Prostate gland (tissue), 2 donors: ENCODE results near the gene VAMP2. TPM values are rescaled to one million over a fixed set of nuclear protein-coding genes. Genes with fewer than 3 reads are reported as not detected.
A peak's percentile ranks its signal among the peaks of the same experiment; 100 is the strongest.

Experiments used
- DNase-seq: peaks from one replicate; pipeline ENCODE4 v3.0.0-alpha.2; 2019; ENCODE audit warnings: low spot score
- H3K27ac ChIP-seq, 2 donors: fragments of 200-600 bp; sonication (generic); 2 replicates each; pipeline ENCODE4 v1.5.1; 2017 to 2019
- H3K27me3 ChIP-seq: fragments of 200-600 bp; sonication (generic); replicated peaks from 2 replicates; pipeline ENCODE4 v1.5.1; 2019; ENCODE audit not compliant: insufficient read depth
- H3K36me3 ChIP-seq, 2 donors: fragments of 200-600 bp; sonication (generic); 1 replicate in 1 of 2; 2 replicates in 1 of 2; pipeline versions ENCODE4 v1.5.1 to v1.8.1; 2017 to 2019
- H3K4me1 ChIP-seq: fragments of 200-600 bp; sonication (generic); replicated peaks from 2 replicates; pipeline ENCODE4 v1.5.1; 2019
- H3K4me3 ChIP-seq, 2 donors: fragments of 200-600 bp; sonication (generic); 2 replicates each; pipeline ENCODE4 v1.5.1; 2017 to 2019
- H3K9me3 ChIP-seq: fragments of 200-600 bp; sonication (generic); 2 replicates; pipeline ENCODE4 v1.5.1; 2017
- POLR2A ChIP-seq: fragments of 450-650 bp; IDR thresholded peaks from one replicate; pipeline ENCODE4 v1.6.1; 2016; ENCODE audit warnings: antibody characterized with exemption, mild to moderate bottlenecking
- POLR2AphosphoS5 ChIP-seq: sonication (generic); formaldehyde crosslinking; IDR thresholded peaks from one replicate; pipeline ENCODE4 v1.6.1; 2017; ENCODE audit warnings: antibody characterized with exemption
- WGBS: methylation state at CpG from one replicate; pipeline ENCODE4 v1.1.5; 2018; 5-methylcytosine and 5-hydroxymethylcytosine counted together
- intact Hi-C: fragments of 100-400 bp; cut with DNase I; formaldehyde crosslinking; loops from one replicate; pipeline ENCODE4 v1.14.2; 2022
- total RNA-seq, 2 donors: library from RNA; depleted of rRNA; stranded (reverse); fragments of >200 nt; gene quantifications; one replicate each; pipeline ENCODE4 v1.1.0, GENCODE V29; 2016
- TF ChIP-seq, protein P1 (sequence below), 4 experiments: fragments of 200-600 bp in 2 of 4; fragments of 450-650 bp in 2 of 4; sonication (generic) in 2 of 4; IDR thresholded peaks; 1 replicate in 3 of 4; 2 replicates in 1 of 4; pipeline ENCODE4 v1.5.1; 2016 to 2019; ENCODE audit warnings: antibody characterized with exemption in 4 of 4, mild to moderate bottlenecking in 2 of 4, moderate library complexity in 2 of 4

Gene VAMP2
- total RNA-seq, 2 donors from 2014 or later = 34.2 to 65.2 TPM

GRCh38 chr17:8152112-8152775, 10.5 kb downstream of the VAMP2 start, which contains the start of gene PER1:
TSS of gene PER1 (minus strand) at chr17:8152404. CDS start at chr17:8150706, 1,698 bp downstream.
- TF ChIP-seq POLR2AphosphoS5 = peak; percentile 98
- peak; percentile 96 for TF ChIP-seq POLR2A
- TF ChIP-seq, protein P1, sequence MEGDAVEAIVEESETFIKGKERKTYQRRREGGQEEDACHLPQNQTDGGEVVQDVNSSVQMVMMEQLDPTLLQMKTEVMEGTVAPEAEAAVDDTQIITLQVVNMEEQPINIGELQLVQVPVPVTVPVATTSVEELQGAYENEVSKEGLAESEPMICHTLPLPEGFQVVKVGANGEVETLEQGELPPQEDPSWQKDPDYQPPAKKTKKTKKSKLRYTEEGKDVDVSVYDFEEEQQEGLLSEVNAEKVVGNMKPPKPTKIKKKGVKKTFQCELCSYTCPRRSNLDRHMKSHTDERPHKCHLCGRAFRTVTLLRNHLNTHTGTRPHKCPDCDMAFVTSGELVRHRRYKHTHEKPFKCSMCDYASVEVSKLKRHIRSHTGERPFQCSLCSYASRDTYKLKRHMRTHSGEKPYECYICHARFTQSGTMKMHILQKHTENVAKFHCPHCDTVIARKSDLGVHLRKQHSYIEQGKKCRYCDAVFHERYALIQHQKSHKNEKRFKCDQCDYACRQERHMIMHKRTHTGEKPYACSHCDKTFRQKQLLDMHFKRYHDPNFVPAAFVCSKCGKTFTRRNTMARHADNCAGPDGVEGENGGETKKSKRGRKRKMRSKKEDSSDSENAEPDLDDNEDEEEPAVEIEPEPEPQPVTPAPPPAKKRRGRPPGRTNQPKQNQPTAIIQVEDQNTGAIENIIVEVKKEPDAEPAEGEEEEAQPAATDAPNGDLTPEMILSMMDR (IDR thresholded peaks at IDR 0.05) = peak in 1 of 4 experiments; percentile 19
- 2% methylated on average over 38 of the region's 42 CpGs for WGBS
- H3K9me3 ChIP-seq = no peaks in the 10 kb centered on the region
- H3K4me3 ChIP-seq = peak within 1 kb of the TSS; percentile 51 to 95
- DNase-seq = peak; percentile 95
- peaks cover 26 to 35% of the 10 kb centered on the region in 2 donors for H3K36me3 ChIP-seq
- no peaks in the 10 kb centered on the region for H3K27me3 ChIP-seq
- H3K4me1 ChIP-seq = peaks cover 17% of the 10 kb centered on the region
- peak within 1 kb of the TSS; percentile 100 for H3K27ac ChIP-seq
- intact Hi-C loops = loop anchor here (10.0 kb wide), 1 partner anchor 307 kb away; no protein-coding TSS in a partner anchor

GRCh38 chr17:8151641-8152111, 11.1 kb downstream of the VAMP2 start:
- WGBS = 4% methylated on average over 22 of the region's 22 CpGs
- no peaks in the 10 kb centered on the region for H3K27me3 ChIP-seq
- H3K9me3 ChIP-seq = no peaks in the 10 kb centered on the region
- peaks cover 32 to 41% of the 10 kb centered on the region in 2 donors for H3K36me3 ChIP-seq
- TF ChIP-seq, protein P1 (IDR thresholded peaks at IDR 0.05) = no peak
- TF ChIP-seq POLR2AphosphoS5 = peak; percentile 51
- intact Hi-C loops = loop anchor here (10.0 kb wide), 1 partner anchor 307 kb away; no protein-coding TSS in a partner anchor
- H3K4me3 ChIP-seq = peak overlapping the region; percentile 51 to 95
- H3K4me1 ChIP-seq = peaks cover 17% of the 10 kb centered on the region
- DNase-seq = peak; percentile 83
- H3K27ac ChIP-seq = peak overlapping the region; percentile 100

GRCh38 chr17:8151120-8151640, 11.6 kb downstream of the VAMP2 start:
- Histone ChIP-seq H3K4me1 (peaks cover 17% of the 10 kb centered on the region), H3K36me3 (peaks cover 37 to 46% of the 10 kb centered on the region in 2 donors), H3K4me3 (peak overlapping the region; percentile 51 to 95), H3K27ac (peak overlapping the region; percentile 100), H3K27me3 (no peaks in the 10 kb centered on the region), H3K9me3 (no peaks in the 10 kb centered on the region)
- DNase-seq = peak; percentile 77
- intact Hi-C loops = loop anchor here (10.0 kb wide), 1 partner anchor 306 kb away; no protein-coding TSS in a partner anchor
- TF ChIP-seq POLR2A (peak; percentile 55), POLR2AphosphoS5 (peak; percentile 97)
- TF ChIP-seq, protein P1 (IDR thresholded peaks at IDR 0.05) = peak in 1 of 4 experiments; percentile 33
- 15% methylated on average over 38 of the region's 38 CpGs for WGBS

- Histone ChIP-seq H3K4me1 (peaks cover 17% of the 10 kb centered on the region), H3K36me3 (peaks cover 44 to 53% of the 10 kb centered on the region in 2 donors), H3K4me3 (peak overlapping the region; percentile 51 to 95), H3K27me3 (no peaks in the 10 kb centered on the region), H3K9me3 (no peaks in the 10 kb centered on the region), H3K27ac (peak overlapping the region; percentile 100)
- no peak for TF ChIP-seq POLR2AphosphoS5
- TF ChIP-seq, protein P1 (IDR thresholded peaks at IDR 0.05) = no peak
- TF ChIP-seq POLR2A = no peak
- intact Hi-C loops = loop anchor here (10.0 kb wide), 1 partner anchor 306 kb away; no protein-coding TSS in a partner anchor
- DNase-seq = no peak
- 81% methylated on average over 15 of the region's 18 CpGs for WGBS
These were observed 12.3 kb downstream of the VAMP2 start for GRCh38 chr17:8150194-8151119.
